K562 (cell line): Measurements from ENCODE around the gene ARL5C. TPM values are rescaled to one million over a fixed set of nuclear protein-coding genes. Genes with fewer than 3 reads are reported as not detected.

Experiments used
- ATAC-seq: fragments of 200-7000 bp; cut with Tn5 transposase; 3 replicates; pipeline ENCODE4 v1.9.1; 2020; ENCODE audit warnings: moderate library complexity
- BruUV-seq: library from RNA; stranded (reverse); fragments of 400-500 nt; replicated peaks from 2 replicates; lab custom pipeline; 2021; lab: Mats Ljungman, UMichigan
- CTCF ChIA-PET: fragments of 300-600 bp; formaldehyde crosslinking; extraction: SDS; loops from one replicate; lab custom pipeline; 2021; ENCODE audit warnings: low intra/inter-chr PET ratio; lab: Yijun Ruan, JAX
- POLR2A ChIA-PET: fragments of 300-600, 350-650 bp; sonication (Branson Sonifier 250); formaldehyde crosslinking; extraction: SDS; loops from one replicate; lab custom pipeline; 2021; ENCODE audit warnings: antibody characterized with exemption, inconsistent platforms; lab: Yijun Ruan, JAX
- DNase-seq, 4 experiments: peaks; one replicate each; pipeline versions ENCODE4 v3.0.0 to v3.0.0-alpha.2; 2011 to 2018; ENCODE audit warnings: low spot score in 3 of 4, mixed read lengths in 3 of 4; ENCODE audit errors: extremely low read depth in 1 of 4
- FAIRE-seq: peaks from 2 replicates; lab custom pipeline; 2011; peaks lifted over from hg19 to GRCh38; lab: Jason Lieb, UNC
- H2AFZ ChIP-seq: 2 replicates; pipeline ENCODE4 v1.6.0; 2011; ENCODE audit warnings: low read depth, low read length, control low read depth, inconsistent platforms
- H3K27ac ChIP-seq: fragments of 200-600 bp; 3 replicates; pipeline ENCODE4 v1.8.0; 2011; ENCODE audit warnings: low read depth, mild to moderate bottlenecking, control low read depth, inconsistent platforms, low read length, moderate library complexity, mixed read lengths; ENCODE audit errors: extremely low read depth
- H3K27me3 ChIP-seq, 2 experiments: fragments of 300-600 bp in 1 of 2; 2 replicates in 1 of 2; 3 replicates in 1 of 2; pipeline versions ENCODE4 v1.6.0 to v1.8.0; 2011; ENCODE audit warnings: inconsistent platforms in 2 of 2, low read length in 2 of 2, mild to moderate bottlenecking in 1 of 2, mixed read lengths in 1 of 2, moderate library complexity in 1 of 2; ENCODE audit not compliant: control insufficient read depth in 2 of 2, insufficient read depth in 2 of 2
- H3K36me3 ChIP-seq: fragments of 300-600 bp; 3 replicates; pipeline ENCODE4 v1.8.0; 2011; ENCODE audit warnings: mild to moderate bottlenecking, low read length, inconsistent platforms; ENCODE audit not compliant: control insufficient read depth, insufficient read depth
- H3K4me1 ChIP-seq, 2 experiments: fragments of 200-600 bp in 1 of 2; replicated peaks in 1 of 2; 2 replicates in 1 of 2; 3 replicates in 1 of 2; pipeline versions ENCODE4 v1.5.1 to v1.8.0; 2011; ENCODE audit warnings: inconsistent platforms in 2 of 2, low read length in 2 of 2, mild to moderate bottlenecking in 1 of 2, mixed read lengths in 1 of 2, moderate library complexity in 1 of 2; ENCODE audit not compliant: control insufficient read depth in 2 of 2, insufficient read depth in 2 of 2
- H3K4me2 ChIP-seq: 2 replicates; pipeline ENCODE4 v1.6.1; 2011; ENCODE audit warnings: low read length, control low read depth, inconsistent platforms, mixed read lengths; ENCODE audit not compliant: insufficient read depth
- H3K4me3 ChIP-seq: fragments of 200-600 bp; sonication (generic), shearing (Covaris generic); 2 replicates; pipeline ENCODE4 v1.5.1; 2016; ENCODE audit warnings: control low read depth, inconsistent platforms
- H3K79me2 ChIP-seq: fragments of 200-600 bp; 3 replicates; pipeline ENCODE4 v1.8.0; 2011; ENCODE audit warnings: low read length, inconsistent platforms; ENCODE audit not compliant: control insufficient read depth, insufficient read depth
- H3K9ac ChIP-seq, 2 experiments: 2 replicates each; pipeline versions ENCODE4 v1.6.0 to v1.6.1; 2011; ENCODE audit warnings: low read depth in 2 of 2, low read length in 2 of 2, control low read depth in 1 of 2, inconsistent platforms in 1 of 2, mild to moderate bottlenecking in 1 of 2, mixed read lengths in 1 of 2; ENCODE audit not compliant: insufficient read depth in 1 of 2
- H3K9me1 ChIP-seq: one replicate; pipeline ENCODE4 v1.6.0; 2011; ENCODE audit warnings: inconsistent platforms, mild to moderate bottlenecking, low read length, moderate library complexity; ENCODE audit not compliant: control insufficient read depth, insufficient read depth
- H3K9me3 ChIP-seq: replicated peaks from 2 replicates; pipeline ENCODE4 v1.5.1; 2011; ENCODE audit warnings: low read depth, low read length, inconsistent platforms; ENCODE audit not compliant: control insufficient read depth, insufficient read depth
- H4K20me1 ChIP-seq: replicated peaks from 2 replicates; pipeline ENCODE4 v1.6.1; 2011; ENCODE audit warnings: low read length, inconsistent platforms, mixed read lengths; ENCODE audit not compliant: control insufficient read depth, insufficient read depth
- E2F3 ChIP-seq: fragments of 250-450 bp; sonication (Bioruptor Pico); IDR thresholded peaks from 2 replicates; pipeline ENCODE4 v1.4.0; 2020; ENCODE audit warnings: mild to moderate bottlenecking
- LARP7 ChIP-seq: fragments of 450-650 bp; IDR thresholded peaks from 2 replicates; pipeline ENCODE4 v1.6.1; 2016
- MEIS2 ChIP-seq: fragments of 450-650 bp; IDR thresholded peaks from 2 replicates; pipeline ENCODE4 v1.6.1; 2014; ENCODE audit warnings: mild to moderate bottlenecking; ENCODE audit not compliant: partially characterized antibody
- WGBS: fragments of 100-300 bp; shearing (Covaris generic); methylation state at CpG from one replicate; pipeline ENCODE4 v1.1.6; 2016; ENCODE audit warnings: low coverage, mixed read lengths; ENCODE audit not compliant: insufficient coverage; ENCODE audit errors: missing lambda C conversion rate; 5-methylcytosine and 5-hydroxymethylcytosine counted together
- in situ Hi-C: fragments of 300-500 bp; cut with MboI; formaldehyde crosslinking; loops from 4 replicates; pipeline ENCODE4 v1.15.0; 2018; ENCODE audit warnings: inconsistent platforms, mixed read lengths
- intact Hi-C: fragments of 100-400 bp; cut with micrococcal nuclease; formaldehyde crosslinking; loops from 2 replicates; pipeline ENCODE4 v1.14.2; 2022
- polyA plus RNA-seq, 8 experiments: library from polyadenylated mRNA; depleted of rRNA in 4 of 8; stranded (reverse) in 5 of 8; unstranded in 3 of 8; fragments of >200 nt; fragmentation: Nextera tagmentation in 2 of 8; fragmentation: Illumina TruSeq in 1 of 8; extraction: Ambion mirVana in 2 of 8; extraction: Trizol in 1 of 8; gene quantifications; 2 replicates each; pipeline versions ENCODE4 v1.2.1 to v1.2.3, GENCODE V29; 2011 to 2014; ENCODE audit warnings: inconsistent platforms in 1 of 8, missing spikeins in 1 of 8
- total RNA-seq, 7 experiments: library from RNA; depleted of rRNA in 6 of 7; stranded (reverse); fragments of >200 nt in 6 of 7; fragmentation: Illumina TruSeq in 2 of 7; extraction: Trizol in 2 of 7; gene quantifications; 2 replicates each; pipeline versions ENCODE4 v1.2.1 to v1.2.3, GENCODE V29; 2011 to 2021; ENCODE audit warnings: low replicate concordance in 1 of 7
- TF ChIP-seq, protein P1 (sequence below), 2 experiments: fragments of 450-650 bp; IDR thresholded peaks; 2 replicates each; pipeline ENCODE4 v1.6.1; 2016
- TF ChIP-seq, protein P2 (sequence below), 2 experiments: IDR thresholded peaks in 1 of 2; conservative IDR thresholded peaks in 1 of 2; 2 replicates each; pipeline ENCODE4 v1.6.1; 2016; ENCODE audit warnings: low read depth in 2 of 2, mild to moderate bottlenecking in 1 of 2, missing compliant biosample characterization in 1 of 2, missing genetic modification characterization in 1 of 2, moderate library complexity in 1 of 2
- TF ChIP-seq, protein P3 (sequence below): IDR thresholded peaks from 2 replicates; pipeline ENCODE4 v1.6.1; 2016; ENCODE audit warnings: missing genetic modification characterization, missing compliant biosample characterization

The ARL5C gene
- total and polyA plus RNA-seq, 9 of the 15 experiments (the other 6 are each of a cell fraction or from before 2014, with no cell fraction given) = not detected

DNA sequence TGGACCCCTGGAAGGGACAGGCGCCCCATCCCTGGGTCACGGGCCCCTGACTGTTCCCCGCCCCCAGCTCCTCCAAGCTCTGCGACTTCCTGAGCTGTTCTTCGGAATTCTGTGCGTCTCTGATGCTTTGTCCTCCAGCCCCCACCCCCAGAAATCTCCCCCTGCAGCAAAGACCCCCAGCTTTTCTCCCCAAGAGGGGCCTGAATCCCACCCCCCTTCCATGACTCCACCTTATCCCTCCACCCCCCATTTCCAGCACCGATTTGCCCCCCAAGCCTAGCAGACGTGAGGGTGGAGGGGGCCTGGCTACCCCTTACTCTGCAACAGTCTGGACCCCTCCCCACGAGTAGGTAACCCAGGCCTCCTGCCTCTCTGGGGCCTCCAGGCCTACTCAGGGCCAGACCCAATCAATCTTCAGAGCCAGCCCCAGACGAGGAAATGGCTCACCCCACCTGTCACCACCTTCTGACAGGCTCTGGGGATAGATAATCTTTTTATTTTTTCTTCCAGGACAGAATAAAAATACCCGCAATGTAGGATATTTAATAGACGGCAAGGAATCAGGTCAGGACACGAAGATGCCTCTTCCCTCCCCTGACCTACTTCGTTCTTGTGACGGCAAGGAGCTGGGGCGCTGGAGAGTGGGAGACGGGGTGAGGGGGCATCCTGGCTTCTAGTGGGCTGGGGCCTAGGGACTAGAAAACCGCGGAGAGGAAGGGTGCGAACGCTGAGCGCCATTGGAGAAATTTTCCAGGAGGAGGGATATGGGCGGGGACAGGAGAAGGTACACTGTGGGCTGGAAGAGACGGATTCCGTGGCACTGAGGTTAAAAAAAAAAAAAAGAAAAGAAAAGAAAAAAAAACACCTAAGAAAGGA is 13.8 kb downstream of the ARL5C start:
- H4K20me1 ChIP-seq = peaks cover 4% of the 10 kb centered on the region; the same call in 1 of the 2 replicates
- H3K9ac ChIP-seq = peak overlapping the region in 1 of 2 experiments; percentile 56; a peak in 1 of 4 replicates
- H3K9me3 ChIP-seq = no peaks in the 10 kb centered on the region
- H3K27me3 ChIP-seq = peaks cover 7 to 27% of the 10 kb centered on the region in 2 experiments; a peak in 4 of 5 replicates
- FAIRE-seq (no peak), DNase-seq (no peak), ATAC-seq (no peak)
- peak overlapping the region; percentile 66; the same call in 1 of the 2 replicates for H2AFZ ChIP-seq
- POLR2A ChIA-PET = interaction anchor here (0.6 to 1.6 kb wide), 7 partner anchors 12 to 423 kb away, joined by 3 to 4 read pairs (median 3); no protein-coding TSS in a partner anchor
- BruUV-seq = no TSS peak
- peaks cover 8 to 27% of the 10 kb centered on the region in 2 experiments; a peak in 2 of 5 replicates for H3K4me1 ChIP-seq
- H3K9me1 ChIP-seq = no peaks in the 10 kb centered on the region
- H3K36me3 ChIP-seq = no peaks in the 10 kb centered on the region
- CTCF ChIA-PET = interaction anchor here (0.7 to 2.9 kb wide), 4 partner anchors 76 to 417 kb away, joined by 3 to 43 read pairs (median 8); no protein-coding TSS in a partner anchor
- H3K4me3 ChIP-seq = peak overlapping the region; percentile 90
- H3K27ac ChIP-seq = no peak overlapping the region
- intact Hi-C loops = loop anchor here (5.0 to 10.0 kb wide), 4 partner anchors 85 to 397 kb away; partner anchors contain the start of gene PSMB3
- H3K4me2 ChIP-seq = peak overlapping the region; percentile 100
- in situ Hi-C loops = no loop called here
- H3K79me2 ChIP-seq = no peaks in the 10 kb centered on the region
- WGBS = 17% methylated on average over 17 of the region's 25 CpGs
- TF ChIP-seq E2F3 = no peak
- TF ChIP-seq LARP7 = 0 out of 2 replicates have a peak, but pooled peaks have one; percentile 22
- peak; percentile 50 for TF ChIP-seq MEIS2
- TF ChIP-seq, protein P1, sequence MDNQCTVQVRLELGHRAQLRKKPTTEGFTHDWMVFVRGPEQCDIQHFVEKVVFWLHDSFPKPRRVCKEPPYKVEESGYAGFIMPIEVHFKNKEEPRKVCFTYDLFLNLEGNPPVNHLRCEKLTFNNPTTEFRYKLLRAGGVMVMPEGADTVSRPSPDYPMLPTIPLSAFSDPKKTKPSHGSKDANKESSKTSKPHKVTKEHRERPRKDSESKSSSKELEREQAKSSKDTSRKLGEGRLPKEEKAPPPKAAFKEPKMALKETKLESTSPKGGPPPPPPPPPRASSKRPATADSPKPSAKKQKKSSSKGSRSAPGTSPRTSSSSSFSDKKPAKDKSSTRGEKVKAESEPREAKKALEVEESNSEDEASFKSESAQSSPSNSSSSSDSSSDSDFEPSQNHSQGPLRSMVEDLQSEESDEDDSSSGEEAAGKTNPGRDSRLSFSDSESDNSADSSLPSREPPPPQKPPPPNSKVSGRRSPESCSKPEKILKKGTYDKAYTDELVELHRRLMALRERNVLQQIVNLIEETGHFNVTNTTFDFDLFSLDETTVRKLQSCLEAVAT (IDR thresholded peaks at IDR 0.05) = 0 out of 4 replicates have a peak, but pooled peaks of 1 of the 2 experiments have one; percentile 21
- TF ChIP-seq, protein P2, sequence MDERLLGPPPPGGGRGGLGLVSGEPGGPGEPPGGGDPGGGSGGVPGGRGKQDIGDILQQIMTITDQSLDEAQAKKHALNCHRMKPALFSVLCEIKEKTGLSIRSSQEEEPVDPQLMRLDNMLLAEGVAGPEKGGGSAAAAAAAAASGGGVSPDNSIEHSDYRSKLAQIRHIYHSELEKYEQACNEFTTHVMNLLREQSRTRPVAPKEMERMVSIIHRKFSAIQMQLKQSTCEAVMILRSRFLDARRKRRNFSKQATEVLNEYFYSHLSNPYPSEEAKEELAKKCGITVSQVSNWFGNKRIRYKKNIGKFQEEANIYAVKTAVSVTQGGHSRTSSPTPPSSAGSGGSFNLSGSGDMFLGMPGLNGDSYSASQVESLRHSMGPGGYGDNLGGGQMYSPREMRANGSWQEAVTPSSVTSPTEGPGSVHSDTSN (CRISPR knock-in tag; IDR thresholded peaks at IDR 0.05; ENCODE audit: low read depth) = no peak
- TF ChIP-seq, protein P2 (tag; conservative IDR thresholded peaks at IDR 0.05; ENCODE audit: low read depth) = 0 out of 2 replicates have a peak, but pooled peaks have one; percentile 36
- TF ChIP-seq, protein P3, sequence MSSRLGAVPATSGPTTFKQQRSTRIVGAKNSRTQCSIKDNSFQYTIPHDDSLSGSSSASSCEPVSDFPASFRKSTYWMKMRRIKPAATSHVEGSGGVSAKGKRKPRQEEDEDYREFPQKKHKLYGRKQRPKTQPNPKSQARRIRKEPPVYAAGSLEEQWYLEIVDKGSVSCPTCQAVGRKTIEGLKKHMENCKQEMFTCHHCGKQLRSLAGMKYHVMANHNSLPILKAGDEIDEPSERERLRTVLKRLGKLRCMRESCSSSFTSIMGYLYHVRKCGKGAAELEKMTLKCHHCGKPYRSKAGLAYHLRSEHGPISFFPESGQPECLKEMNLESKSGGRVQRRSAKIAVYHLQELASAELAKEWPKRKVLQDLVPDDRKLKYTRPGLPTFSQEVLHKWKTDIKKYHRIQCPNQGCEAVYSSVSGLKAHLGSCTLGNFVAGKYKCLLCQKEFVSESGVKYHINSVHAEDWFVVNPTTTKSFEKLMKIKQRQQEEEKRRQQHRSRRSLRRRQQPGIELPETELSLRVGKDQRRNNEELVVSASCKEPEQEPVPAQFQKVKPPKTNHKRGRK (tag) = peak; percentile 93
